ENCODE measurements around the gene KDM4B.

The KDM4B gene

DNA sequence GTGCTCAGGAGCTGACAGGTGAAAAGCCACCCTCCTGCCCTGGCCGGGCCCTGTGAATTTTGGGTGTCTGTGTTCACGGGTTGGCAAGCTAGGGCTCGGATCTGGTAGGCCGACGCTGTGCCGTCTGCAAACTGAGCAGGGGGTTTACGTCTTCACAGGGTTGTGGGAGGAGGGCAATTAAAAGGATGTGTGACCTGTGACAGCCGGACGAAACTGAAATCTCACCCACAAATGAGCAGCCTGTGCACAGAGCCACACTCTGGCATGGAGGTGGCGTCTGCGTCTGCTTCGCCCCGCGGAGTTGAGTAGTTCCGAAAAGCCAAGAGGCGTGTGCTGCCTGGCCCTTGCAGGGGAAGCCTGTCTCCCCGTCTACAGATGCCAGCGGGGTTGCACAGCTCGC lies 117.3 kb downstream of the KDM4B start:
- H3K4me3 ChIP-seq (ENCODE audit: low read length) = no peak overlapping the region
- TF ChIP-seq ZNF274 (IDR thresholded peaks at IDR 0.05; ENCODE audit: low read depth, low read length) = no peak

DNA sequence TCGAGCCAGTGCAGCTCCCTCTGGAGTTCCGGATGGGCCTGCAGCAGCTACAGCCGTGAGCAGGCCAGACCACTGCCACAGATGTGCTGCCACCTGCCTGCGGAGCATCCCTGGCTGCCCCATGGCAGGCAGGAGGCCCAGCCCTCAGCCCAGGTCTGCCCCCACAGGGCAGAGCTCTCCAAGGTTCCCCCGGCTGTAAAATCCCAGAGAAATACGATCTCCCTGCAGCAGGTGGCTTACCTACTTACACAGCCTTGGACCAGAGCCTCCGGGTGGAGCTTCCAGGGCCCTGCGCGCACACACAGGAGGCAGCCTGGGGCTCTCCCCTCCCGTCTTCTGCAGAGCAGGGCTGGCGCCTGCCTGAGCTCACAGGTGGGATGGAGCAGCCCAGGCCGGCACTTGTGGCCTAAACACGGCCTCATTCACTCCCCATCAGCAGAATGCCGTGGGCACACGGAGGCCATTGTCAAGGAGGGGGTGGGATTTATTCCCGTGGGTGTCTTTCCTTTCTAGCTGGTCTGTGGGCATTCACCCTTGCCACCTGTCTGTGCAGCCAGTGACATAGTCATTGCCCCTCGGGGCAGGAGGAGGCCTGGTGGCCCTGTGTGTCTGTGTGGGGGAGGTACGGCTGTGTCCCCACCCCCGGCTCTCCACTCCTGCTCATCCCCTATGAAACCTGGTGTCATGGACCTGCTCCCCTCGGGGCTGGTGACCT lies 118.0 kb downstream of the KDM4B start:
- H3K4me3 ChIP-seq (ENCODE audit: low read length) = no peak overlapping the region
- no peak for TF ChIP-seq ZNF274 (IDR thresholded peaks at IDR 0.05; ENCODE audit: low read depth, low read length)

DNA sequence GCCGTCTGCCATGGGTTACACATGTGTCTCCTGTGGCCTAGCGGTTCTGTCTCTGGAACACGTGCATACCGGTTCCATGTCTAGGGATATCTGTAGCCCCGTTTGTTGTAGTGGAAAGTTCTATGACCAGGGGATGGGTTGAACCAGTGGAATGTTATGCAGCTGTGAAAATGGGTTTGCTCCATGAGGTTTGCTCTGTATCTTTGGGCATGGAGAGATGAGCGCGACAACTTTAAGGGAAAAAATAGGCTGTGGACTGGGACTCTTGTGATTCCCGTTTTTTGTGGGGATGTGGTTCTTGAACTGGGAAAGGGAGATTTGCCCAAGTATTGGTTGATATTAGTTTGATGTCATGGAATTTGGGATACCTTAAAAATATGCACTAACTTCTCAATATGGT lies 120.4 kb downstream of the KDM4B start:
- no peak overlapping the region for H3K4me3 ChIP-seq (ENCODE audit: low read length)
- no peak for TF ChIP-seq ZNF274 (IDR thresholded peaks at IDR 0.05; ENCODE audit: low read depth, low read length)

DNA sequence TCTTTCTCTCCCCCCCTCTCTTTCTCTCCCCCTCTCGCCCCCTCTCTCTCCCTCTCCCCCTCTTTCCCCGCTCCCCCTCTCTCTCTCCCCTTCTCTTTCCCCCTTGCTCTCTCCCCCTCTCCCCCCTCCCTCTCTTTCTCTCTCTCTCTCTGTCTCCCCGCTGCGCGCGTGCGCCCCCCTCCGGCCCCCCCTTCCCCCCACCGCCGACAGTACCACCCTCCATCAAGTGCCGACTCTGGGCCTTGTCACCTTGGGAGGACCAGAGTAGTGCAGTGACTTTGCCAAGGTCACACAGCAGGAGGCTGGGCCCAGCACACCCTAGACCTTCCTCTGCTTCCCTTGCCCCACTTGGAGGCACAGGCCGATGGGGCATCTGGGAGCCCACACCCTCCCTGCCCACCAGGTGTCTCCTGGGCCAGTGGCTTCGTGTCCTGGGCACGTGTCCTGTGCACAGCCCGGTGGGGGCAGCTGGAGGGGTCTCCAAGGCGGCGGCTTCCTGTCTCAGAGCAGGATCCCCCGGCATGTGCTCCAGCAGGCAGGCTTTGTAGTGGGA lies 121.6 kb downstream of the KDM4B start:
- H3K4me3 ChIP-seq (ENCODE audit: low read length) = no peak overlapping the region
- TF ChIP-seq ZNF274 (IDR thresholded peaks at IDR 0.05; ENCODE audit: low read depth, low read length) = no peak

DNA sequence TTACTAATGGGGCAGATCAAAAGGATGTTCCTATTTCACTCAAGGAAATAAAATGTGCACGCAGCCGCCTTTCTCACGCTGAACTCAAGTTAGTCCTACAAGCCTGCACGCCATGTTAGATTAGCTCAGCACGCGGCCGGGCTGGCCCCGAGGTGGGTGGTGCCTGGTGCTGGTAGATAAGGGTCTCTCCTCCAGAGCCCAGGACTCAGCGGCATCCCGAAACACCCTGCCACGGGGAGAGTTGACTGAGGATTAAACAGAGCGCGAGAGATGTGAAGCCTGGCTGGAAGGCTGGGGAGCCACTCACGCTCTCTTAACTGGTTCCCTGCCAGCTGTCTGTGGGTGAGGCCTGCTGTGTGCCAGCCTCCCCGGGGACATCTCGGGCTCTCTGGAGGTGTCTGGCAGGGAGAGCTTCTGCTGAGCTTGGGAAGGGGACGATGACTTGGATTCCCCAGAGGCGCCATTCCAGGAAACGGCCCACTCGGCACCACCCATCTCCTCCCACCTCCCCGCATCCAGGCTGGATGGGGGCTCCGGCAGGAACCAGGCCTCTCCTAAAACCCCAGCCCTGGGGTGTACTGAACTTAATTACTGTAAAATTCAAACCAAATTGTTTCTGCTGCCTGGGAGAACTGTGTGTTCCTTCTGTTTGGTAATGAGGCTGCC lies 122.2 kb downstream of the KDM4B start:
- H3K4me3 ChIP-seq (ENCODE audit: low read length) = no peak overlapping the region
- no peak for TF ChIP-seq ZNF274 (IDR thresholded peaks at IDR 0.05; ENCODE audit: low read depth, low read length)

DNA sequence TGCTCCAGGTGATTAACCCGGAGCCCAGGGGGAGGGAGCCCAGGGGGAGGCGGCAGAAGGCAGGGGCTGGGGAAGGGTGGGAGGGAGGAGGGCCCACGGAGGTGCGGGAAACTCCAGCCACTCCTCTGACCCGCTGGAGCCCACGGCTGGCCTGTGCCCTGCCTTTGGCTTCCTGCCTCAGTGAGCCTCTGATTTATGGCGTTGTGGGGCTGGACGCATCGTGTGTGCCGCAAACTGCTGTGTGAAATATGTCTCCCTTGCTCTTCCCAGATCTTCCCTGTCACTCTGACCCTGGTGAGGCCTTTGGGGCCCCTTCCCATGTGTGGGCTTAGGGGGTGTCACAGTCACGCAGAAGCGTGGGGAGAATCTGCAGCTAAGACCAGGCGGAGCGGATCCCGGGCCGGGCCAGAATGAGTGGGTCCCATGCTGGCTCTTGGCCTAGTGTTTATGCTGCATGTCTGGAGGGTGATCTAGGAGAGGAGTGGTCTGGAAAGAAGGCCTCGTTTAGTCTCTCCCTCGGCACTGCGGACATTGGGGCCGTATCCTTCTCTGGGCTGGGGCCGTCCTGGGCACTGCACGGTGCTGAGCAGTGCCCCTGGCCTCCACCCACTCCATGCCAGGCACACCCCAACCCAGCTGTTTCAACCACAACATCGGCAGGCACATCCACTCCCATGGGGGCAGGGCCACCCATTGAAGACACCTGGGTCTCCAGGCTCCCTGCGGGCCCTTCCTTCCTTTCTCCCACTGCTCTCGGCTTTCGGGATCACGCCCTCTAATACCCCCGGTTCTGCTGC lies 123.0 kb downstream of the KDM4B start:
- H3K4me3 ChIP-seq (ENCODE audit: low read length) = no peak overlapping the region
- no peak for TF ChIP-seq ZNF274 (IDR thresholded peaks at IDR 0.05; ENCODE audit: low read depth, low read length)

DNA sequence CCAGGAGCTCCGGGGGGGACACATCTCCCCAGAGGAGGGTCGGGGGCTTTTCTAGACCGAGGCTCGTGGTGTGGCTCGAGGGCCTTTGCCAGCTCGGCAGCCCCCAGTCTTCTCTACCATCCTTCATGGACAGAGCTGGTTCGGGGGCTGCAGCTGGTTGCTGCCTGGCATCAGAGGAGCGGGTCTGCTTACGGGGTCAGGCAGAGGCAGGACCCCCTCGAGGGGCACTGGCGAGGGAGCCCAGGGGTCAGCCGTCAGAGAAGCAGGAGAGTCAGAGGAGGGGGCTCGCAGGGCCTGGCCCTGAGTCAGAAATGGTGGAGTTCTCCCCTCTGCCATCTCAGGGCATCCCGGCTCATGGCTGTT lies 123.5 kb downstream of the KDM4B start:
- TF ChIP-seq ZNF274 (IDR thresholded peaks at IDR 0.05; ENCODE audit: low read depth, low read length) = no peak

DNA sequence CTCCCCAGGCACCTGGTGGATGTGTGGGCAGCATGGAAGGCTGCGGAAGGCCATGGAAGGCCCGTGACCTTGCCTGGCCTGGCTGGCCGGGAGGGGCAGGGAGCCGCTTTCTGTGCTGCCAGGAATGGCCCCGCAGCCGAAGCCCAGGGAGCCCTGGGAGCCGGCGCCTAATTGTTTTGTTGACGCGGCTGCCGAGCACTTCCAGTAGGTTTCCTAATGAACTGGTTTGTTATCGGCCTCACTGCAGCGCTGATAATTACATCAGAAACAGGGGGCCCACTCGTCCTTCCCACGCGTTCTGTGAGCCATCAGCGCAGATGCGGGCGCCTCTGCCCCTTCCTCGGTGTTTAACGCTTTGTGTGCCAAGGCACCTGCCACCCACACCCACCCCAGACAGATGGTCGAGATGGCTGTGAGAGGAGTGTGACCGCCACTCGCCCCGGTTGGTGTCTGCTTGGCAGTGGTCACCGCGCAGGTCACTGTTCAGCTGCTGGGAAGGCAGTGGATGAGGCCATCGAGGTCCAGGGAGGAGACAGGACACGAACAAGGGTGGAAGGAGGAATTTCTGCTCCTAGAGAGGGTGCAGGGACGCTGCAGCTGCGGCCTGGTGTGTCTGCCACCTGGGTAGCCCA lies 124.5 kb downstream of the KDM4B start:
- no peak for TF ChIP-seq ZNF274 (IDR thresholded peaks at IDR 0.05; ENCODE audit: low read depth, low read length)
- H3K4me3 ChIP-seq (ENCODE audit: low read length) = no peak overlapping the region

More for the DNA sequence above, 123.5 kb downstream of the KDM4B start:
- H3K4me3 ChIP-seq (ENCODE audit: low read length) = no peak overlapping the region

DNA sequence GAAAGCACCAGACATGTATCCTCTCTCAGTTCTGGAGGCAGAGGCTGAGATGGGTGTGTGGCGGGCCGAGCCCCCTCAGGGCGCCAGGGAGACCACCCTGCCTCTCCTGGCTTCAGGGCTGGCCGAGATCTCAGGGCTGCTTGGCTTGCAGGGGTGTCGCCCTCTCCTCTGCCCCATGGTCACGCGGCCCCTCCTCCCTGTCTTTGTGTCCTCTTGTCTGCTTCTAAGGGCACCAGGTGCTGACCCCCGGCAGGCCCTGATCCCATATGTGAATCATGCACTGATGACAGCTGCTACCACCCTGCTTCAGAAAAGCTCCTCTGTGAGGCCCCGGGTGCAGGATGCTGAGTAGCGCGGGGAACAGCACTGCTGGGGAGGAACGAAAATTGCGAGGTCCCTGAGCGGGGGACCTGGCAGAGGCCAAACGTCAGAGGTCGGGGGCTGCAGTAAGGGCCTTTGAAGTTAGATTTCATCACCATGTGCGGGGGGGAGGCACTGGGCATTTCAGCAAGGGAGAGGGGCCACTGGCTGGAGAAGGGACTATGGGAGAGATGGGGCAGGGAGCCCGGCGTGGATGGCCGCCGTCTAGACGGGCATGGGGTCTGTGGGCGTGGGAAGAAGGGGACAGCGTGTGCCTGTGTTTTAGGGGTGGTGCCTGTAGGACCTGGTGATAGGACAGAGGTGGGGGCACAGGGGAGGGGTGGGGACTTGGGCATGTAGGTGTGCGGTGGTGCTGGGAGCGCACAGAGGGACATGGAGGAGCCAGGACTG lies 125.2 kb downstream of the KDM4B start:
- no peak overlapping the region for H3K4me3 ChIP-seq (ENCODE audit: low read length)
- no peak for TF ChIP-seq ZNF274 (IDR thresholded peaks at IDR 0.05; ENCODE audit: low read depth, low read length)

DNA sequence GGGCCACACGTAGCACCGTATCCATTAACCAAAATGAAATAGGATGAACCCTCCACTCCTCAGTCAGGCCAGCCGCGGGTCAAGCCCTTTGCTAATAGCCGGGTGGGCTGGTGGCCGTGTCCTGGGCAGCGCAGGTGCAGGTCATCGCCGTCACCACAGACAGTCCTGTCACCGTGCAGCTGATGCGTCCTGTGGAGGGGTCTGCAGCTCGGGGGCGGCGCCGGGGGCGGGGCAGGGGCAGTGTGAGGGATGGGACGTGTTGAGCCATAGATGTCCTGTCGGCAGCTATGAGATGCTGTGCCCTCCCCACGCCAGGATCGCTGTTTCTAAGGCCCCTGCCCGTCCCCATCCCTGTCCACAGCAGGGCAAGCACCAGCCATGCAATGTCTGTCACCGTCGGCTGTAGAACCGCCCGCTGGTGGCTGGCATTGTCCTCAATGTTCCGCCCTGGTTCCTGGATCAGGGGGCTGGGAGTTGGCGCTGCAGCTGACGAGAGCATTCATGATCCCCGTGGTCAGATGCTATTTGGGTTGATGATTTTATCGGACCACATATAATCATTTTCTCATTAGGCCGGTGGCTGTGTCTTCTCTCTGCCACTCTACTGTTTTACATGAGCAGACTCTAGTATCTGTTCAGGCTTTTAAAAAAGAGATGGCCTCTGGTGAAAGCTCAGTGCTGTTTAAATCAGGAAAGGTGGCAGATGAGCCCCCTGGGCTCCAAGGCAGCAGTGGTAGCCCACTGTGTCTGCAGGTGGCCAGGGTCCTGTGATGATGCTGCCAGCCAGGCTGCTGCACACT lies 126.1 kb downstream of the KDM4B start:
- no peak for TF ChIP-seq ZNF274 (IDR thresholded peaks at IDR 0.05; ENCODE audit: low read depth, low read length)
- no peak overlapping the region for H3K4me3 ChIP-seq (ENCODE audit: low read length)

DNA sequence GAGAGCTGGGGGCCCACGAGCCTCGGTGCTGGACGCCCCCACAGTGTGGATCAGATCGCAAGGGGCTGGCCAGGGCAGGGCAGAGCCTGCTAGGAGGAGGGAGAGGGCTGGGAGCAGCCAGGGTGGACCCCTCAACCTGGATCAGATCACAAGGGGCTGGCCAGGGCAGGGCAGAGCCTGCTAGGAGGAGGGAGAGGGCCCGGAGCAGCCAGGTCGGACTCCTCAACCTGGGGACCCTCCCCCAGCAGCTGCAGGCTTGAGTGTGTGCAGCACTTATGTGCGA lies 126.6 kb downstream of the KDM4B start:
- no peak overlapping the region for H3K4me3 ChIP-seq (ENCODE audit: low read length)
- no peak for TF ChIP-seq ZNF274 (IDR thresholded peaks at IDR 0.05; ENCODE audit: low read depth, low read length)

DNA sequence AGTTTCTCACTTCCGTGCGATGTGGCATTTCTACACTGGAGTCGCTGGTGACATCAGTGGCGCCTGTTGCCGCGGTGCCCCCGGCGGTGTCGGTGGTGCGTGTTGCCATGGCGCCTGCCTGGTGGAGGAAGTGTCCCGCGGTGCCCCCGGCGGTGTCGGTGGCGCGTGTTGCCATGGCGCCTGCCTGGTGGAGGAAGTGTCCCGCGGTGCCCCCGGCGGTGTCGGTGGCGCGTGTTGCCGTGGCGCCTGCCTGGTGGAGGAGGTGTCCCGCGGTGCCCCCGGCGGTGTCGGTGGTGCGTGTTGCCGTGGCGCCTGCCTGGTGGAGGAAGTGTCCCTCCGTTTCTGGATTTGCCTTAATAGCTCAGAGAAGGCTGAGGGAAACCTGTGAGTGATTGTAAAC lies 127.6 kb downstream of the KDM4B start:
- TF ChIP-seq ZNF274 (IDR thresholded peaks at IDR 0.05; ENCODE audit: low read depth, low read length) = no peak
- H3K4me3 ChIP-seq (ENCODE audit: low read length) = no peak overlapping the region

DNA sequence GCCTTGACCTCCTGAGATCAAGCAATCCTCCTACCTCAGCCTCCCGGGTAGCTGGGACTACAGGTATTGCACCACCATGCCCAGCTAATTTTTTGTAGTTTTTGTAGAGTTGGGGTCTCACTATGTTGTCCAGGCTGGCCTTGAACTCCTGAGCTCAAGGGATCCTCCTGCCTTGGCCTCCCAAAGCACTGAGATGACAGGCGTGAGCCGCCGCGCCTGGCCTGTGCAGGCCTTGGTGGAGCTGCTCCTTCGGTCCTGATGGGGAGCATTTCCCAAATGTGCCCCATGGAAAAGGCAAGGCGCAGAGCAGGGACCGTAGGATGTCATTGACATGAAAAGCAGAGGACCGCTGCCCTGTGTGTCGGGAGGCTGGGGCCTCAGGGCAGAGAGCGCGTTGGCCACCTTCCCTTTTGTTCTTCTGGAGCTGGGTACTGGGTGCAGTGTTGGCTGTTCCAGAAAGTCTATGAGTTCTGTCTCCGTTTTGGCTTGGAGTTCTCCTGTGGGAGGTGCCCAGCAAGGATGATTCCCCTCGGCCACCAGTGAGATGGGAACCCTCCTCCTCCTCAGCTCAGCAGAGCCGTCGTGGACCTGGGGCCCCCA lies 128.5 kb downstream of the KDM4B start:
- H3K4me3 ChIP-seq (ENCODE audit: low read length) = no peak overlapping the region
- TF ChIP-seq ZNF274 (IDR thresholded peaks at IDR 0.05; ENCODE audit: low read depth, low read length) = no peak
